Gastrocnemius medialis (tissue), 4 donors: ENCODE data around the gene CDH16.

ENCODE experiments used
- CTCF ChIP-seq, 5 experiments: fragments of 450-650 bp in 3 of 5; fragments of 200-600 bp in 2 of 5; sonication (generic) in 2 of 5; IDR thresholded peaks in 4 of 5; conservative IDR thresholded peaks in 1 of 5; 1 replicate in 4 of 5; 2 replicates in 1 of 5; pipeline ENCODE4 v1.5.1; 2016 to 2019; ENCODE audit warnings: antibody characterized with exemption in 5 of 5, mild to moderate bottlenecking in 3 of 5, moderate library complexity in 3 of 5
- POLR2A ChIP-seq, 2 donors: fragments of 450-650 bp; IDR thresholded peaks; one replicate each; pipeline ENCODE4 v1.6.1; 2017; ENCODE audit warnings: antibody characterized with exemption in 2 of 2, mild to moderate bottlenecking in 2 of 2, moderate library complexity in 2 of 2

- TF ChIP-seq CTCF (IDR thresholded peaks at IDR 0.05 in 4 of 5, conservative IDR thresholded peaks at IDR 0.05 in 1 of 5) = no peak
- TF ChIP-seq POLR2A (IDR thresholded peaks at IDR 0.05) = no peak
Observed at GRCh38 chr16:66953462-66954096, 34.9 kb upstream of the CDH16 start.
